ENCODE data around the gene THSD7A.

The THSD7A gene

DNA sequence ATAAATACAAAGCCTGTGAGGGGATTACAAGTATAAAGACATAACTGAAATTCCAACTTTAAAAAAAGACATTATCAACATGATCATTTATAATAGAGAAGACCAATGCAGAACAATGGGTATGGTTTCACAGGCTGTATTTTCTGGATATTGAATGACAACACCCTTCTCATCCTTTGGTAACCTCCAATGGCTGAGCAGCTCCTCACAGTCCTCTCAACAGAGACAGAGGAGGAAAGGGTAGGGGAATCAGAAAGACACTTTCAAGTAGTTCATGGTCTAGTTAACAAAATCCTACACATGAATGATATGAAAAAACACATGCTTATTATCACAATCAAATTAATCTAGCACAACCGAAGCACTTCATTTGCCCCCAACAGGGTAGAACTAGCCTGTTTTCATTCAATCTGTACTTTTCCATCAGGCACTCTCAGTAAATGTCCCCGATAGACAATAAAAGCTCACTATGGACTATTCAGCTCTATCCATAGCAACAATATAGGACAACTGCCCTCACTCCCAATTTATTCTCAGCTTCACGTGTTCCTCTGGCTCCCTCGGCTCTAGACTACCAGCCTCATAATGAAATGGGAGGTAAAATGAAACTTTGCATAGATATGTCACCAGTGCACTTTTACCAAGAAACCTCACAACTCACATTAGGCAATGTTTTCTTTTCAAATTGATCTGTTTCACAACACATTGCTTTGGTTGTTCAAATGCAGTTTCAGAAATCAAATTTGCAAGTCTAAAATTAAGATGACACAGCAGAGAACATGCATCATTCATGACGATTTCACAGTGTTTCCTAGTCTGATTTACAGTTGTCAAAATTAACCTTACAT is 211.4 kb downstream of the THSD7A start:
- DNase-seq, result no peak

DNA sequence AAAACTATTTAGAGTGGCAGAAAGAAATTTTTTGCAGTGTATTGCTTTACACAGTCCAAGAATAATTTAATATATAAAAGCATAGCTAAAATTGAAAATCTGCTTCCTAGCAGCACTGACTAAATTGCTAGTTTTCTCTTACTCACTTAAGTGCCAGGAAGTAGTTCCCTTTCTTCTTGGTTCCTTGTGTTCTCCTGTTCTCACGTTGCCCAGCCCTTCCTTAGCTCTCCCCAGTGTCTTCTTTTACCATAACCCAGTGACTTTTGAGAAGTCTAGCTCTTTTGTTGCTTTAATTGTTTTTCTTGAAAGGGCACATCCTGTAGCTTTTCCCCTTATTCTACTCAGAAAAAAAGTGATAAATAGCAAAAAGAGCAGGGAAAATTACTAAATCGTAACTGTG is 215.5 kb downstream of the THSD7A start:
- DNase-seq, result no peak

DNA sequence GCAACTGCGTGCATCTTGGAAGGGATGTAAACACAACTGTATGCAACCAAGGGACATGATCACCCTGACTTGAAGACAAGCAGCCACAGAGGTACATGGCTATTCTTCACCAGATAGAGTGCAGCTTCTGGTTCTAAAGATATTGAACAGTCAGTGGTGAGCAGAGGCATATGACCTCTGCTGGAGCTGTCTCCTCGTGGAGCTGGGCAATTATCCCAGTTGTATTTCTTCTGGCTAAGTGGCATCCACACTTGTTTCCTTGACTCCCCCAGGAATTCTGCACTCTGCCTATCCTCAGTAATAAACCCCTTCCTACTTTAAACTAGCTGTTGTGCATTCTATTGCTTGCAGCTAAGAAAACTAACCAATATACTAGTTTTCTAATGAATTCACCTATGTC is 216.8 kb downstream of the THSD7A start:
- DNase-seq, result no peak

DNA sequence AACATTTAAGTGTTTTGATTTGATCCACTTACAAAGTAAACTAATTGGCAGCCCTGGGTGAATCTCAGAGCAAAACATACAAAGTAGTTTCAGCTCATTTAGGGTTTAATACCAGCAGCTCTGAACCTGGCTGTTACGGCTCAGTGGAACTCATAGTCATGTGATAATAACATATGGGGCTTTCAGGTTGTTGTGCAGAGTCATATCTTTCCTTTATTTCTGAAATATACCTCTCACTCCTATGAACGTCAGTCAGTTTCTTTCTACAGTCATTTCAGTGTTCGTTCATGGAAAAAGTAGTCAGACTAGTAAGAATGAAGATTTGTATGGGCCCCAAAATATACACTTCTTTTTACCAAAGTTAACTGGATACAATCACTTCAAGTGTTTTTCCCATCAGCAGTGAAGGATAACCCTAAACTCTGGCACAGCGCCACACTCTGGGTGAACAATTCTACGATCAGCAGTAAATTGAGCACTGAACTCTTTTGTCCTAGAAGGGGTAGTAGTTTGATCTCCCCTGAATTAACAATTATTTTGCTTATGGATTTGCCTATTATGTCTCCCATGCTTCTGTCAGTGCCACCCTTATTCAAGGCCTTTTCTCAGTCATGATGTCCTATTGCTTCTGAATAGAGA is 218.6 kb downstream of the THSD7A start:
- no peak for DNase-seq

DNA sequence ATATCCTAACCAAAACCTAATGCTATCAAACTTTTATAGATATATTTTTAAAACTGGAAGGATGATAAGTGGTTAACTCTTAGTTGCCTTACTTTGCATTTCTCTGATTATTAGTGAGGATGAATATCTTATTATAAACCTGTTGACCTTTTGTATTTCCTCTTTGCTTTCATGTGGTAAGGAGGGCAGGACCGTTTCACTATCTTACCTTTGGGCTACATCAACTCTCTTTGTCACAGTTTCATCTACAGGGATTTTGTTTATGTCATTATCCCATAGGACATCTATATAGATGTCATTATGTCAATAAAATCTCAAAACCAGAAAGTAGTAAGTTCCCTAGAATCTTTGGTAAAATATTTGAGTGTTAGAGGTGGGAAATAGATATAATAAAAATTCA is 219.3 kb downstream of the THSD7A start:
- no peak for DNase-seq

DNA sequence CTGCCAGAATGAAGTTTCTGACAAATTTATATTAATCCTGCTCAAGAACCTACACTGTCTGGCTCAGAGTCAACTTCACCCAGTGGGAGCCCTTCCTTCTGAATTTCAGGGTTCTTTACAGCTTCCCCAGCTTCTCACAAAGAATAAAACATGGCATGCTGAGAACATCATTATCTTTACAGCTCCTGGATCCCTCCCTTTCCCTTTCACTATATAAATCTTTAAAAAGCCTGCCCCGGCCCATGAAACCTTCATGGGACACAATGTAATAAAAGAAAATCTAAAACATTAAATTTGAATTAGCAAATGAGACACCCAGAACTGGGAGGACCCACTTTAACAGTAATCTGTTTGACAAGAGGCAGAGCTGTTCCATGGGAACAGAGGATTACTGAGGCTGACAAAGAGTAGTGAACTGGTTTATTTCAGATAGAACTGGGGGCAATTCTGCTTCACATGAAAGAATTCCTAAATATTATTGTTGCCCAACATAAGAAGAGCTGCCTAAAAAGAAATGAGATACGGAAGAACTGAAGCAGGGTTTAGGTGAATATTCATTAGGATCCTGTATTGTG is 222.8 kb downstream of the THSD7A start:
- DNase-seq, result no peak

DNA sequence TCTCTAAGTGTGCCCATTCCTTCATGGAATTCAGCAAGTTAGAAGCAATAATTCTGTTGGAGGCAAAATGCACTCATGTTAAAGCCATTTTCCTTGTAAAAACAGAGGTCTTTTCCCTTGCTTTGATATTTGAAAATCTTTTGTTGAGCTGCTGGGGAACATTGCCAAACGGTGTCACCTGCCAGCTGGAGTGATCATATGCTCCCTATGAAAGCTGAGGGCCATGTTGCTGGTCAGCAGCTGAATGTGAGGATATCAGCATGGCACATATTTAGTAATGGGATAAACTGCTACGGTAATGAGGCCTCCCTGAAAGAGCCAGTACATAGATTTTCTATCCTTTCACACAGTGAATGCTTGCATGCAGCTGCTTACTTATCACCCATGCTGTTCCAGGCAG is 224.3 kb downstream of the THSD7A start:
- no peak for DNase-seq

DNA sequence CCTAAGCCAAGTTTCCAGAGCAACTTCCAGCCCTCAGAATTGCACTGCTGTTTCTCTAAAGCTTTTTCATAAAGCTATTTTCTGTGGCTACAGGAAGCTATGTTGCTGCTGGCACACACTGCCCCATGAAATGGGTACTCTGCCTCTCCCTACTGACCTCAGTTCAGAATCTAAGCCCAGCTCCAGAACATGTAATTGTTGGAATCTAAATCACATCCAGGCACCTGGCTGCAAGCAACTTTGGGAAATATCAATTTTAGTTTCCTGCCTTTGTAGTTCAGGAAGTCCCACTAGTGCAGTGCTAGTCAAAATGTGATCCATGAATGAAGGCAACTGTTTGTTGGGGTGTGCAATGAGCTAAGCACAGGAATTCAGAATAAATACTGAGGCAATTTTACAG is 226.2 kb downstream of the THSD7A start:
- no peak for DNase-seq

DNA sequence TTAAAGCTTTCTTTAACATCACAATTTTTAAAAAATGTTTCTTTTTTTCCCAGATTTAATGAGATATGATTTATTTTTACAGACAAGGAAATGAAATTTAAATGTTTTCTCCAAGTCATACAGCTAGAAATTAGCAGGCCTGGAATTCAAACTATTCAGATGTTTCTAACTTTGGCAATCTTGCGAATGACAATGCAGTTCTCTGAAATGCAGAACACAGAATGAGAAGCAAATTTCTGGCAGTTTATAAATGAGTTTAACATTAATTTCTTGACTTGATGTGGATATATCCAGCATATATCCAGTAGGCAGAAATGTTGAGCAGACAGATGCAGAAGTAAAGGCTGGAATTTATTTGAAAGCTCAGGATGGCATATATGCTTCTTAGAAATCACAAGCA is 227.5 kb downstream of the THSD7A start:
- no peak for DNase-seq

DNA sequence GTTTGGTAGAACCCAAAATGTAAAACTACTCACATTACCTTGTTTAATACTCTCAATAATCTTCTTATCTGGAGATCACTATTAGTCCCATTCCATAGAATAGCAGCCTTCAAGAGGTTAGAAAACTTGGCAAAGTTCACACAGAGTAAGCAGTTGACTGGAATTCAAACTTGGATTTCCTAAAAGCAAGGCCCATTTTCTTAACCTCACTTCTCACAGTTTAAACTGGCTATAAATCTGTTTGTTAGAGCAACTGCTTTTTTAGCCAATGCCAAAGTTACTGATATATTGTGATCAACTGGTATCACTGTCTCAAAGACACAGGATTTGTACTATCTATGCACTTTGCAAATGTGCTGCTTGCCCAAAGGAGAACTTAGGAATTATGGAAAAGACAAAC is 230.2 kb downstream of the THSD7A start:
- no peak for DNase-seq

DNA sequence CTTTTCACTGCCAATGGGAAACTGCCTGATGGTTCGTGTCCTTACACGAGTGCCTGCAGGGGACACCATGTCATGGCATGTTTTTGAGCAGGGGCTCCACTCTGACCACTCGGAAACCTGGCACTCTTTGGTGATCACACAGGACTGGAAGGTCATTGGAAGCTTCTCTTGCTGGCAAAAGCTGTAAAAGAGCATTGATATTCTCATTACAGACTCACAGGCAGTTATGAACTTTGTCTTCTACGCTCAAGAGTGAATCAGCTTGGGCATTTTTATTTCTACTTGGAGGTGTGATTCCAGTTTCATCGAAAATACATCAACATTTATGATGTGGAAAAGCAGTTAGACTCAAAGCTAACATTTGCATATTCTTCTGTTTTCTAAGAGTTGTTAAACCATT is 238.7 kb downstream of the THSD7A start:
- no peak for DNase-seq

DNA sequence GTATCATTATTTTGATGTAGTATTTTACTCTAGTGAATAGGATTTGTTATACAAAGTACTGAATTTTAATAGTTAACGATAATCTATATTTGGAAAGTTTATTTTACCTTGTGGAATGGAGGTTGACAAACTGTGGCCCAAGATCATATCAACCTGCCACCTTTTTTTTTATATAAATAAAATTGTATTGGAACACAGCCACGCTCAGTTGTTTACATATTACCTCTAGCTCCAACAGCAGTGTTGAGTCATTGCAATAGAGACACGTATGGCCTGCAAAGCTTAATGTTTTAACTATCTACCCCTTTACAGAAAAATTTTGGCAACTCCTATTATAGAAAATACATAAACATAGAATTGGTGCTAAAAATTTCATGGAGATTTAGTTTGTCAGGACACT is 239.3 kb downstream of the THSD7A start:
- no peak for DNase-seq

DNA sequence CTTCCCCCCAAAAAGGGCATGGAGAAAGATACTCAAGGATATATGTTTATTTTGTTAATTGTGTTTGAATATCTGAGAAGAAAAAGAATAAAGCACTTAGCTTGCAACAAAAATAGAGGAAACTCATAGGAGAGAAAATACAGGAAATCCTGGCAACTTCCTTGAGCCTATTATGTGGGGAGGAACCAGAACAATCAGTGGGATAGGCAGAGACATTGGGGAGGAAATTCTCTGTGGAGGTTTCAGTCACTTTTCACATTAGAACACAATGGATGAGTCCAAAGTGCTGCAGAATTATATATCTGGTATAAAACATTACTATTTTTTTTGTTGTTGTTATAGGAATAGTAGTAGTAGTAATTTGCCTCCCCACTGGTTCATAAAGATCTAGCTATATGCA is 240.1 kb downstream of the THSD7A start:
- no peak for DNase-seq

DNA sequence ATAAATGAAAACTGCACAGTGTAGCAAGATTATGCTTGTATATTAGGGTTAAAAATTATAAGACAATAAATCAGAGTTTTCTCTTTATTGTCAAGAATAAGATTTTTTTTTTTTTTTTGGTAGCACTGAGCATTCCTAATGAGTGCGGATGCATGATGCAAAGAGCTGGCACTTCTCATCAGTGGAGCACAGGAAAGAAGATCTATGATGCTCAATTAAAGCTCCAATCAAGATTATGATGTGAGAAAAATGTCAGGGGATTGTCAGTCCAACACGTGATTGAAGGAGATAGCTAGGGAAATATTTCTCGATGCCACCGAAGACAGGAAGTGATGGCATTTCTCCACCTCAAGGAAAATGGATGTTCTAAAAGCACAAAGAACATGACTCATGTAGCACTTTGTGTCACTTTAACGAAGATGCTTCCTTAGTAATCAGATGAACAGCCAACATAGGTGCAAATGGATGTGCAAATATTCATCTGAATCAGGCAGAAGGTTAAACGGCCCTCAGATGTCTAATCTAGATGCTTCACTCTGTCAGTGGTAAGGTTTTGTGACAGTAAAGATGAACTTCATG is 240.9 kb downstream of the THSD7A start:
- DNase-seq, result no peak

DNA sequence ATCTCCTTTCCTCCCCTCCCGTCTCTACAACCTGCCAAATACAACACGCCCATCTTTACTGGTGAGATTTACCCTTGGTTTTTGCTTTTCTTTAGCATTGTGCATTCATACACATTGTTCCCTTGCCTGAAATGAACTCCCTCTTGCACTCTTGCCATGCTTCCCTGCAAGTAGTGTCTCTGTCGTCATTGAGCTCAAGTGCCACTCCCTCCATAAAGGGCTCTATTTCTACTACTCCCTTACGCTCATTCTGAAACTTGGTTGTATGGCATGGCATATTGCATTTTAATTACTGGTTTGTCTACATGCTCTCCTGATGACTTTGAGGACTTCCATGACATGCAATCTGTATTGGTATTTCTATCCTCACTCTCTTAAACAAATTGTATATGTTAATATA is 242.7 kb downstream of the THSD7A start:
- no peak for DNase-seq

DNA sequence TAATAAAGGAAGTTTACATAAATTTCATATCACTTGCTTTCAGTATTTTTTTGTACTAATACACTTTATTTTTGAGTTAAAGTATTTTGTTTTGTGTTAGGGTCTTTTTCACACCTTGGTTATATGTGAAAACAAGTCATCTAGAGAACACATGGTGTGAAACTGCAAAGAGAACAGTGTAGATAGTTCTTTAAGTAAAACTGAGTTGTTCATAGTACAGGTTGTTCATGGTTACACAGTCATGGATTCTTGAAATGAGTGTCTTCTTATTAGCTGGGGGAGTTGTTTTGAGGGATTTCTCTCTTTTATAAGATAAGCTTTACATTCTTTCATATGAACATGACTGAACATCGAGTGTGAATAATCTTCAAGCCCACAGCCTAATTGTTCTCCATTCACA is 244.2 kb downstream of the THSD7A start:
- DNase-seq, result no peak

DNA sequence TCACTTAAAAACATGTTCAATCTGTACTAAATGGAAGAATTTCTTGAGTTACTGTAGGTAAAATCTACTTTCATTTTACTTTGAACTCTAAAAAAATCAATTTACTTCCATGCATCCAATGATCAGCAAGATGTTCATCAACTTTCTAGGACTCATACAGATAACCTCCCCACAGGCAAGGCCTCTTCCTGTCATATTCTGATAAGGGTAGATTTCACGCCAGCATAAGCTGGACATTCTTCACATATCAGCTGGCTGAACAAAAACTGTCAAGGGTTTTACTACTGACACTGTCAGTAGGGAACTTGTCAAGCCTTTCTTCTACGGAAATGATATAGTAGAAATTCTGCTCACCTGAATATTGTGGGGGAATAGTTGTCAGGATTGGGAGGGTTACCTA is 244.9 kb downstream of the THSD7A start:
- no peak for DNase-seq

DNA sequence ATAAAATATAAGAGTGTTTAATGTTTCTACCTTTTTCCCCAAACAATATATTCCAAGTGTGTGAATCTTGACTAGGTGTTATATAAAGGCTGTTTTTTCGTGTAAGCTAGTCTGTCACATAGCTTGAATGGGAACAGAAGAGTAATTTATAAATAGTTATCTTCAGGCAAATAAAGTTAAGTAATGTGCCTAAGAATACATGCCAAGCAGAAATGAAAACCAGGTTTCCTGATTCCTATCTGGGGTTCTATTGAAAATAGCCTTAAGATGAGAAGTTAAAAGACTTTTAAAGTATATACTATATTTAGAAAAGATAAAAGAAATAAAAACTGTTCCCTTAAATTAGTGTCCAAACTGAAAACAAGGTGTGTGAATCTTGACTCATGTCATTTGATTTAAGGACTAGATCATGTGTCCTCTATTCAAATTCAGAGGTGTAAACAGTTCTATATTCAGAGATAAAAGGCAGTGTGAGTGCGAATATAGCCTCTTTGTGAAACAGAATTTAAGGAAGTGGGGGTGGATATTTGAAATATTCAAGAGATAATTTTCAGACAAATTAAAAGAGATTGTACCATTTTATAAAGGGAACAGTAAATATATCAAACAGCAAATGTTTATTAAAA is 247.5 kb downstream of the THSD7A start:
- no peak for DNase-seq

DNA sequence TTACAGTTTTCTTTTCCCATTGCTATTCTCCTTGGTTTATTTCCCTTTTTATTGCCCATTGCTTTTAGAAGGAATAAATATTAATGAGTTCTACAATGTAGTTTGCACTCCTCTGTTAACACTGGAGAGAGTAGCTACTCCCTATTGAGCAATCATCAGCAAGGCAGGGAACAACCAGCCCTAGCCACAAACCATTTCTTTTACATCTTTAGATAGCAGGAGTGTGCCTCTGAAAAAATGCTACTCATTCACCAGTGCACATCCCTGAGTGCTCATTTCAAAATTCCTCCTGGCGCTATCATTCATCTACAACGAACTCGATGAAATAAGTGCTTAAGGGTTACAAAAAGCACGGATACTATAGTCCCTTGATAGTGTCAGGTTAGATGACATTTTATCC is 252.9 kb downstream of the THSD7A start:
- DNase-seq, result no peak

DNA sequence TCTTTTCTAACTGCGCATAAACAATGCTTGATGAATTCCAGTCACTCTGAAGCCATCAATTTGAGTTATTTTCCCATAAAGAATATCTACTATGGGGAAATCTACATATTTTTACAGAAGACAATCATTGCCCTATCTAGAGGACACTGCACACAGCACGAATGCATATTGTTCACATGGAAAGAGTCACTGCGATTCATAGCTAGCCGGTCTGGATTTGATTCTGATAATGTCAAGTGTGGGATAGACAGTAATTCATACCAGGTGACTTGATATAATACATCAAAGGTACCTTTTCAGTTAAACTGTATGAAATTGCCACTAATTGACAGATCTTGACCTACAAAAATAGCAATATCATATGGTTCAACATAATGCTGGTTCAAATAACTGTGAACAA is 255.7 kb downstream of the THSD7A start:
- DNase-seq, result no peak

DNA sequence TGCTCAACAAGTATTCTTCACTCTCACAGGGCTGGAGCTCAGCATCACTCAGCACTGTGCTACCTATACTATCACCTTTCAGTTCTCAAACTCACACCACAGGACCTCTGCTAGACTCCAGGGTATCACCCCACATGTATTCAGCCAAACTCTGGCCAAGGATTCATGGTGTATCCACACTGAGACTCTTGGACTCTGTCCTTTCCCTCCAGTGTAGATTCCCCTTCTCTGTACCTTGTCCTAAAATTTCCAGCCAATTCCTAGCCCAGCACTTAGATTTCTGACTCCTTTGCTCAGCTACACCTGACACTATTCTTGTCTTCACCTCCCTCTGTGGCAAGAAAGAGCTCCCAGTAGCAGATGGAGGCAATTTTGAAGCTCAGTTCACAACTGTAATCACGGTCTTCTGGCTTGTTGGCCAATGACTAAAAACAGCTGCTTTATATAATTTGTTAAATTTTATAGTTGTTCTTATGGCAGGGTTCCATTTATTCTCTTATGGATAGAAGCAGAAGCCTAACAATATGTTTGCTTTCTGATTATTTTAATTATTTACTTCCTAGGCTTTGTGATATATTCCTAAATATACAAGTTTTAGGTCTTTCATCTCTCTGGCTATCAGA is 258.8 kb downstream of the THSD7A start:
- no peak for DNase-seq

DNA sequence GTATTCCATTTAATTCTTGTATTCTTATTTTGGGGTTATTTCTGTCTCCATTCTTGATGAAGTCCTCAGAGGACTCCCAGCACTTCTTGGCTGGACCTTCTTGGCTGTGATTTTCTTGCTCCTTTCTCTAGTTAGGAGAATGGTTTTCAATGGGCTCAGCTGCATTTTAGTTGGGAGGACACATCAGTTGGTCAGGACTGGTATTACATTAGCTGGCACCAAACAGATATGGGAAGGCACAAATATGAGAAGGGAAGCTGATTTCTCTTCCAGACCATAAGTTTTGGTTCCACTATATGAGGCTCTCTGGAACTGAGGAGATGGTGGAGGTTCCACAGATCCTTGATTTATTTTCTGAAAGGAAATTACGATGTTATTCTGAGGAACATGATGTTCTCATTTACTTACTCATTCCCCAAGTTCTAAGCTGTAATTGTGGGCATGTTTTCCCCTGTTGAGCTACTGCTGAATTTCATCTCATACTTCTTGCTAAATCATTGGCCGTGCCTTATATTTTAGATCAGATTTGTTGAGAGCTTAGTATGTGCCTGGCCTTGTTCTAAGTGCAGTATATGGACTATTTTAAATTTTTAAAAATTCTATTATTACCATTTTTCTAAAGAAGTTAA is 261.0 kb downstream of the THSD7A start:
- no peak for DNase-seq

DNA sequence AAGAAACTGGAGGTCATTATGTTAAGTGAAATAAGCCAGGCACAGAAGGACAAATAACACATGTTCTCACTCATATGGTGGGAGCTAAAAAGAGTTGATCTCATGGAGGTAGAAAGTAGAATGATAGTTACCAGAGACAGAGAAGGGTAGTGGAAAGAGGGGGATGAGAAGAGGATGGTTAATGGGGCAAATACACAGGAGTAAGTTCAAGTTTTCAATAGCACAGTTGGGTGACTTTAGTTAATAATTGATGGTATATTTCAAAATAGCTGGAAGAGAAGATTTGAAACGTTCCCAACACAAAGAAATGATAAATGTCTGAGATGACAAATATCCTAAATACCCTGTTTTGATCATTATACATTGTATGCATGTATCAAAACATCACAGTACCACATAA is 261.8 kb downstream of the THSD7A start:
- DNase-seq, result no peak
